Central memory CD4-positive, alpha-beta T cell (primary cell): Measurements from ENCODE around the gene ZMYND8.

Experiments
- DNase-seq: peaks from one replicate; pipeline ENCODE4 v3.0.0; 2022

ZMYND8 gene

GRCh38 chr20:47332381-47333206, 23.9 kb downstream of the ZMYND8 start:
- DNase-seq: no peak

GRCh38 chr20:47330933-47331708, 25.4 kb downstream of the ZMYND8 start:
- DNase-seq: no peak

- DNase-seq: no peak
Measured at GRCh38 chr20:47330071-47330470, 26.4 kb downstream of the ZMYND8 start.

- DNase-seq: no peak
Measured at GRCh38 chr20:47328129-47328528, 28.4 kb downstream of the ZMYND8 start.

- no peak for DNase-seq
Measured at GRCh38 chr20:47327711-47328110, 28.8 kb downstream of the ZMYND8 start.

GRCh38 chr20:47326658-47327268, 29.7 kb downstream of the ZMYND8 start:
- DNase-seq: no peak

GRCh38 chr20:47325242-47325641, 31.3 kb downstream of the ZMYND8 start:
- DNase-seq: no peak

GRCh38 chr20:47320990-47321805, 35.3 kb downstream of the ZMYND8 start:
- no peak for DNase-seq

GRCh38 chr20:47319517-47320252, 36.8 kb downstream of the ZMYND8 start:
- DNase-seq: no peak

GRCh38 chr20:47318586-47319516, 37.6 kb downstream of the ZMYND8 start:
- DNase-seq: no peak

- DNase-seq: no peak
Measured at GRCh38 chr20:47318027-47318585, 38.4 kb downstream of the ZMYND8 start.

GRCh38 chr20:47317127-47317895, 39.2 kb downstream of the ZMYND8 start:
- peak; percentile 25 for DNase-seq

GRCh38 chr20:47316776-47317126, 39.7 kb downstream of the ZMYND8 start:
- DNase-seq: no peak

GRCh38 chr20:47315339-47316056, 41.0 kb downstream of the ZMYND8 start:
- DNase-seq: no peak

GRCh38 chr20:47314647-47315338, 41.7 kb downstream of the ZMYND8 start:
- DNase-seq: no peak

- no peak for DNase-seq
Measured at GRCh38 chr20:47311967-47312681, 44.4 kb downstream of the ZMYND8 start.

GRCh38 chr20:47311211-47311610, 45.3 kb downstream of the ZMYND8 start:
- DNase-seq: no peak

- no peak for DNase-seq
Measured at GRCh38 chr20:47310729-47311128, 45.8 kb downstream of the ZMYND8 start.
